DND-41 (cell line): ENCODE measurements around the gene TMEM260.
A peak's percentile ranks its signal among the peaks of the same experiment; 100 is the strongest.

Experiments used
- EZH2 ChIP-seq: IDR thresholded peaks from 3 replicates; pipeline ENCODE4 v1.6.1; 2012; ENCODE audit warnings: borderline replicate concordance, low read depth, mild to moderate bottlenecking, moderate library complexity, low read length, inconsistent platforms; ENCODE audit not compliant: severe bottlenecking
- TF ChIP-seq, protein P1 (sequence below): IDR thresholded peaks from 2 replicates; pipeline ENCODE4 v1.5.1; 2012; ENCODE audit warnings: borderline replicate concordance, low read length, moderate library complexity, mild to moderate bottlenecking; ENCODE audit not compliant: poor library complexity, severe bottlenecking; ENCODE audit errors: extremely low read depth

DNA sequence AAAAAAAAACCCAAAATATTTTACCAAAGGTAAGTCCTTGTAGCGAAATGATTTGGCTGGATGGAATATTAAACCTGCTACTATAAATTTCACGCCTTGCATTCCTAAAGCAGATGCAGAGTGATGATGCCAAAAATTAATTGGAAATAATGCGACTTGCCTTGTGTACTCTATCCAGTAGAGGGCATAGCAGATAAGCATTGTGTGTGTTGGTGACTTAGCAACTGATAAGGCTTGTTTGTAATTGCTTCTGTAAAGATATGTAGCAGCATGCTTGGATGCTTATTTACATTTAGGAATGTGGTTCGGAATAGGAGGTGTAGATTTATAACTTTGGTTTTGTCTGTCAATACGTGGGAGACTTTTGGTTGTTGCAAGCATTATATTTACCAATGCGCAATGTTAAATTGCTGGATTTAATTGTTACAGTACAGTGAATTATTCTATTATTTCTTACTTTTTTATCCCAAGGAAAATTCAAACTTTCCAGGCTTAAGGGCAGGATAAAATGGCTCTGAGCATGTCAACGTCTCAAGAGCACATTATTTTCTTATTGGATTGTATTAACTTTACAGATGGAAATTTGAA, 80.5 kb downstream of the TMEM260 start:
- TF ChIP-seq, protein P1, sequence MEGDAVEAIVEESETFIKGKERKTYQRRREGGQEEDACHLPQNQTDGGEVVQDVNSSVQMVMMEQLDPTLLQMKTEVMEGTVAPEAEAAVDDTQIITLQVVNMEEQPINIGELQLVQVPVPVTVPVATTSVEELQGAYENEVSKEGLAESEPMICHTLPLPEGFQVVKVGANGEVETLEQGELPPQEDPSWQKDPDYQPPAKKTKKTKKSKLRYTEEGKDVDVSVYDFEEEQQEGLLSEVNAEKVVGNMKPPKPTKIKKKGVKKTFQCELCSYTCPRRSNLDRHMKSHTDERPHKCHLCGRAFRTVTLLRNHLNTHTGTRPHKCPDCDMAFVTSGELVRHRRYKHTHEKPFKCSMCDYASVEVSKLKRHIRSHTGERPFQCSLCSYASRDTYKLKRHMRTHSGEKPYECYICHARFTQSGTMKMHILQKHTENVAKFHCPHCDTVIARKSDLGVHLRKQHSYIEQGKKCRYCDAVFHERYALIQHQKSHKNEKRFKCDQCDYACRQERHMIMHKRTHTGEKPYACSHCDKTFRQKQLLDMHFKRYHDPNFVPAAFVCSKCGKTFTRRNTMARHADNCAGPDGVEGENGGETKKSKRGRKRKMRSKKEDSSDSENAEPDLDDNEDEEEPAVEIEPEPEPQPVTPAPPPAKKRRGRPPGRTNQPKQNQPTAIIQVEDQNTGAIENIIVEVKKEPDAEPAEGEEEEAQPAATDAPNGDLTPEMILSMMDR, result peak; percentile 81
- TF ChIP-seq EZH2, result no peak
